Measurements from ENCODE around the gene HRCT1. TPM values are rescaled to one million over a fixed set of nuclear protein-coding genes. Genes with fewer than 3 reads are reported as not detected.

Gene HRCT1
- total RNA-seq, 1 donor from 2014 or later: 0.72 TPM

DNA sequence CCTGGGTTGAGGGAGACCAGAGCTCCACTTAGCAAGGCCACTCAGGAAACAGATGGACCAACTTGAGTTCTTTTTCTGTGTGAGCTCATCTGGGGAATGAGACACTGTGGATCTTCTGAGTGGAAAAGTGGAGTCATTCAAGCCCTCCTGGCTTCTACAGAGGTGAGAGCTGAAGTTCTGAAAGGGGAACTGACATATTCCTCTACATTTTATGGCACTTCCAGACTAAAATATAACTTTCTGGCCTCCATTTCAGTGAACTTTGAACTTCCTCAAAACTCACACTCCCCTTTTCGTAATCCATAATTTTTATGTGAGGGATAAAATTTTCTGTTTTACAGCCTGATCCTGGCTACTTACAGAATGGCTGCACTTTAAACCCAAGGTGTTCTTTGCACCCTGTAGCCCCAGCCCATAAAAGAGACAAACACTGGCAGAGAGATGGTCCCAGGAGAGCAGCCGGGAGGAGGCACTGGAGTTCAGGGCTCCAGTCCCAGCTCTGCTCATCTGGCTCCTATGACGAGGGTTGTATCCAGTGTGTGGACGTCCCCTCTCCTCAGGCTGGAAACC lies 14.1 kb downstream of the HRCT1 start:
- Mint-ChIP-seq H3K27me3 (ENCODE audit: low read depth) (no peaks in the 10 kb centered on the region), H3K27ac (peak overlapping the region; percentile 24), H3K4me1 (peaks cover 18% of the 10 kb centered on the region), H3K36me3 (no peaks in the 10 kb centered on the region), H3K9me3 (no peaks in the 10 kb centered on the region), H3K4me3 (no peak overlapping the region)
- TF ChIP-seq, protein P1, sequence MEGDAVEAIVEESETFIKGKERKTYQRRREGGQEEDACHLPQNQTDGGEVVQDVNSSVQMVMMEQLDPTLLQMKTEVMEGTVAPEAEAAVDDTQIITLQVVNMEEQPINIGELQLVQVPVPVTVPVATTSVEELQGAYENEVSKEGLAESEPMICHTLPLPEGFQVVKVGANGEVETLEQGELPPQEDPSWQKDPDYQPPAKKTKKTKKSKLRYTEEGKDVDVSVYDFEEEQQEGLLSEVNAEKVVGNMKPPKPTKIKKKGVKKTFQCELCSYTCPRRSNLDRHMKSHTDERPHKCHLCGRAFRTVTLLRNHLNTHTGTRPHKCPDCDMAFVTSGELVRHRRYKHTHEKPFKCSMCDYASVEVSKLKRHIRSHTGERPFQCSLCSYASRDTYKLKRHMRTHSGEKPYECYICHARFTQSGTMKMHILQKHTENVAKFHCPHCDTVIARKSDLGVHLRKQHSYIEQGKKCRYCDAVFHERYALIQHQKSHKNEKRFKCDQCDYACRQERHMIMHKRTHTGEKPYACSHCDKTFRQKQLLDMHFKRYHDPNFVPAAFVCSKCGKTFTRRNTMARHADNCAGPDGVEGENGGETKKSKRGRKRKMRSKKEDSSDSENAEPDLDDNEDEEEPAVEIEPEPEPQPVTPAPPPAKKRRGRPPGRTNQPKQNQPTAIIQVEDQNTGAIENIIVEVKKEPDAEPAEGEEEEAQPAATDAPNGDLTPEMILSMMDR (IDR thresholded peaks at IDR 0.05; ENCODE audit: unreplicated experiment): no peak
- no peak for DNase-seq (ENCODE audit: low spot score in 2 of 2, unreplicated experiment in 2 of 2)

- H3K4me3 Mint-ChIP-seq: no peak overlapping the region
- H3K27me3 Mint-ChIP-seq (ENCODE audit: low read depth): peaks cover 5% of the 10 kb centered on the region
- H3K27ac Mint-ChIP-seq: no peak overlapping the region
- no peak for DNase-seq (ENCODE audit: low spot score in 2 of 2, unreplicated experiment in 2 of 2)
- H3K36me3 Mint-ChIP-seq: no peaks in the 10 kb centered on the region
- TF ChIP-seq, protein P1 (IDR thresholded peaks at IDR 0.05; ENCODE audit: unreplicated experiment): no peak
- peaks cover 18% of the 10 kb centered on the region for H3K4me1 Mint-ChIP-seq
- H3K9me3 Mint-ChIP-seq: no peaks in the 10 kb centered on the region
Measured at GRCh38 chr9:35923598-35923926, 17.6 kb downstream of the HRCT1 start.

GRCh38 chr9:35923927-35924763 lies 18.1 kb downstream of the HRCT1 start:
- Mint-ChIP-seq H3K4me1 (peaks cover 17% of the 10 kb centered on the region), H3K9me3 (no peaks in the 10 kb centered on the region), H3K27me3 (ENCODE audit: low read depth) (peaks cover 10% of the 10 kb centered on the region), H3K27ac (peak overlapping the region; percentile 79), H3K36me3 (no peaks in the 10 kb centered on the region), H3K4me3 (no peak overlapping the region)
- DNase-seq (ENCODE audit: low spot score in 2 of 2, unreplicated experiment in 2 of 2): no peak
- TF ChIP-seq, protein P1 (IDR thresholded peaks at IDR 0.05; ENCODE audit: unreplicated experiment): no peak

- Mint-ChIP-seq H3K27ac (no peak overlapping the region), H3K27me3 (ENCODE audit: low read depth) (peaks cover 34% of the 10 kb centered on the region), H3K4me1 (peaks cover 8% of the 10 kb centered on the region), H3K4me3 (no peak overlapping the region), H3K9me3 (no peaks in the 10 kb centered on the region), H3K36me3 (no peaks in the 10 kb centered on the region)
- TF ChIP-seq, protein P1 (IDR thresholded peaks at IDR 0.05; ENCODE audit: unreplicated experiment): no peak
- DNase-seq (ENCODE audit: low spot score in 2 of 2, unreplicated experiment in 2 of 2): no peak
Measured at GRCh38 chr9:35928591-35929452, 22.8 kb downstream of the HRCT1 start.

- no peak for DNase-seq (ENCODE audit: low spot score in 2 of 2, unreplicated experiment in 2 of 2)
- Mint-ChIP-seq H3K36me3 (no peaks in the 10 kb centered on the region), H3K27me3 (ENCODE audit: low read depth) (peaks cover 34% of the 10 kb centered on the region), H3K4me3 (no peak overlapping the region), H3K4me1 (peaks cover 3% of the 10 kb centered on the region), H3K27ac (no peak overlapping the region), H3K9me3 (no peaks in the 10 kb centered on the region)
- TF ChIP-seq, protein P1 (IDR thresholded peaks at IDR 0.05; ENCODE audit: unreplicated experiment): no peak
Measured at GRCh38 chr9:35929453-35929718, 23.4 kb downstream of the HRCT1 start.
